ENCODE measurements around the gene IKBKE.

IKBKE gene

DNA sequence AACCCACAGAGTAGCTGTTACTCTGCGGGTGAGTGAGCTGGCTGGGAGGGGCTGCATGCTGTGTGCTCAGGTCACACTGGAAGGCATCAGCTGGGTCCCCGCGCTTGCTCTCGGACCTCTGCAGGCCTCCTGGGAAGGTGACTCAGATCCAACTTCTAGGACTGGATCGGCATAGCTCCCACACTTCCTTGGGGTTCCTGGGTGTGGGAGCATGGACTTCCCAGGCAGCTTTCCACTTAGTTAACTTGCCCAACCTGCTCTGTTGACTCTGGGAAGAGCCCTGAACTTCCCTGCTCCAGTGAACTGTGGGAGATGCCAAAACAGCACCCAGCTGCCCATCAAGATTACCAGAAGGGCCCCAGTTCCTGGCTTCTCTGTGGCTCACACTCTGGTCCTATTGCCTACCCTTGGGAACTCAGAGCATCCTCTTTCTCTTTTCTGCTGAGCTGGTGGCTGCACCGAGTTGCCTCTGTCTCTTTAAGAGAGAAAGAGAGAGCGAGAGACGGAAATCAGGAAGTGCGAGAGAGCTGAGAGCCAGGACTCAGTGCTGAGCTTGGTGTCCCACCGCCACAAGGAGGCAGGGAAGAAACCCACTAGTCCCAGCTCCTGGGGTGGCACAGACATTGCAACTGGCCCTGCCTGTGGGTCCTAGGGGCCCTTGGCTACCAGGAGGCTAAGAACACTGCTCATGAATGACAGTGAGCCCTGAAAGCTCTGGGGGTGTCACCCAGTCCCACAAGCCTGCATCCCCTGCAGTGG lies at the start of gene IKBKE:
Gene IKBKE, plus strand, starts transcription at position 544 of the 759 bp plus-strand sequence. CDS start 2,752 bp downstream, outside the sequence.
- no peak for TF ChIP-seq GATA1 (IDR thresholded peaks at IDR 0.05; ENCODE audit: low read depth, low read length)
- no peak for TF ChIP-seq POLR2A (IDR thresholded peaks at IDR 0.05; ENCODE audit: low read length)
- peak; percentile 17 to 18 for DNase-seq

DNA sequence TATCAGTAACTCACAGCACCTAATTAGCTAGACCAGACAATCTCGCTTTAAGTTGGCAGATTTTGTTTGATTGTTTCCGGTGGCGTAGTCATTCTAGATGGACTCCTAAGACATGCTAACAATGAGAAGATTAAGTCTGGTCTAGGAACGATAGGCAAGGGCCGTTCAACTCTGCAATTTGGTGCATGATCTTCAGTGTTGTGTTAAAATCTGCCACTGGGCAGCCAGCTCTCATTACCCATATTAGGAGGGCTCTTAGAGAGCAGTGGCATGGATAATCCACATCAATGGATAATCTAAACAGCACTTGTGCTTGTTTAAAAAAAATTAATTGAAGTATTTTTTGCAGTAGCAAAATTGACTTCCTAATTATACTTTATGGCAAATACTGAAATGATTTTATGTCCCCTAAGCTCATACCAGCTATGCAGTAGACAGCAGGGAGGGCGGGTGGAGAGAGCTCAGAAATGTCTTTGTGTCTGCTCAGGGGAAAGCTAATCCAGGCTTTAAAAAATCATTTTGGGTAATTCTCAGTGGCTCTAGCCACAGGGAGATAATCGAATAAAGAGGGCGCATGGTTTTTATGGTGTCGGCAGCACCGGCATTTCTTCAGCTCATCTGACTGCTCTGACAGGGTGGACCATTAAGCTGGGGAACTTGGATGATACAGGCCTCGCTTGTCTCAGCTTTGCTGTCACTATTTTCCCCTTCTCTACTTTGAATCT lies 48.5 kb upstream of the IKBKE start:
- TF ChIP-seq POLR2A (IDR thresholded peaks at IDR 0.05; ENCODE audit: low read length) (no peak), GATA1 (IDR thresholded peaks at IDR 0.05; ENCODE audit: low read depth, low read length) (no peak)
- DNase-seq, result no peak

DNA sequence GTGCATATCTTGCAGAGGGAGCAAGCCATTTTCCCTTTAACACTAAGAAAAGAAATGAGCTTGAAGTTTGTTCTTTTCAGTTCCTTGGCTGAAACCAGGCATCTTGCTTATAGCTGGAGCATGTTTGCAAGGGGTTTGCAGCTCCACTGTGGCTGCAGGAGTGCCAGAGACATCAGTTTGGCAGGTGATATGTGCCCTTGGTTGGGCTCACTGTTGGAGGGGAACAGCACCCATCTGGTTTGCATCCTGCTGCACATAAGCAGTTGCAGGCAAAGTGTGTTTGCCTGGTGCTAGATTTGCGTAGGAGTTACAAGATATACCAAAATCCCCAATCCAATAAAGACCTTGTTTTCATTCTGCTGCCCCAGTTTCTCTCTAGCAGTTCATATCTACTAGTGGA lies 47.8 kb upstream of the IKBKE start:
- TF ChIP-seq POLR2A (IDR thresholded peaks at IDR 0.05; ENCODE audit: low read length) (no peak), GATA1 (IDR thresholded peaks at IDR 0.05; ENCODE audit: low read depth, low read length) (no peak)
- DNase-seq, result no peak

DNA sequence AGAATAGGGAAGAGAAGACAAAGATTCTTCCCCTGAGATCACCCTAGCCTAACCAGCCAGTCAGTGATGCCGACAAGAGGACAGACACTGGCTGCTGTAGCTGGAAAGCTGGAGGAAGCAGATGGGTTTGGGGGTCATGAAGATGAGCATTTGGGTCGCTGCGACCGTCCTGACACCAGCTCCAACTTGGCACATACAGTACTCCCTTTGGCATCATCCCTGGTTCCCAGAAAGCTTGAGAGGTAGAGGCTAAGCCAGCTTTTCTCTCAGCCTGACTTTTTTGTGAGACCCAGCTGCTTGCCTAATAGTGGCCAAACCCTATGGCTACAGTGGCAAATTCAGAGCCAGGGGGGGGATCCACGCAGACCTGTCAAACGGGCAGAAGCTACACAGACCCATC lies 43.0 kb upstream of the IKBKE start:
- DNase-seq, result no peak
- no peak for TF ChIP-seq POLR2A (IDR thresholded peaks at IDR 0.05; ENCODE audit: low read length)
- no peak for TF ChIP-seq GATA1 (IDR thresholded peaks at IDR 0.05; ENCODE audit: low read depth, low read length)

DNA sequence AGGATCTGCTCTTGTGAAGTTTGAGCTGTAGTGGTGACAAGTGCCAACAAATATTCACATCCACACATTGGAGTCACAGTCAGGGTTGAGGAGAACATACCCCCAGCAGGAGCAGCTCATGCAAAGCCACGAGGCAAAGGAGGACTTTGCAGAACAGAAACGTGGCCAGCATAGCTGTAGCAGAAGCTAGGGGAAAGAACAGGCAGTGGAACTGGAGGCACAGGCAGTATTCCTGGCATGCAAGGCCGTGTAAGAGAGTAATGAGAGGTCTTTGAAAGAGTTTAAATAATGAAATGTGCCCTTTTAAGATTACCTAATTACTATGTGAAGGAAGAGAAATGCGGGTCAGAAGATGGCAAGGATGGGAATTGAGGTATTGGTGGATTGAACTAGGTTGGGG lies 40.9 kb upstream of the IKBKE start:
- TF ChIP-seq POLR2A (IDR thresholded peaks at IDR 0.05; ENCODE audit: low read length), result no peak
- TF ChIP-seq GATA1 (IDR thresholded peaks at IDR 0.05; ENCODE audit: low read depth, low read length), result no peak
- no peak for DNase-seq

DNA sequence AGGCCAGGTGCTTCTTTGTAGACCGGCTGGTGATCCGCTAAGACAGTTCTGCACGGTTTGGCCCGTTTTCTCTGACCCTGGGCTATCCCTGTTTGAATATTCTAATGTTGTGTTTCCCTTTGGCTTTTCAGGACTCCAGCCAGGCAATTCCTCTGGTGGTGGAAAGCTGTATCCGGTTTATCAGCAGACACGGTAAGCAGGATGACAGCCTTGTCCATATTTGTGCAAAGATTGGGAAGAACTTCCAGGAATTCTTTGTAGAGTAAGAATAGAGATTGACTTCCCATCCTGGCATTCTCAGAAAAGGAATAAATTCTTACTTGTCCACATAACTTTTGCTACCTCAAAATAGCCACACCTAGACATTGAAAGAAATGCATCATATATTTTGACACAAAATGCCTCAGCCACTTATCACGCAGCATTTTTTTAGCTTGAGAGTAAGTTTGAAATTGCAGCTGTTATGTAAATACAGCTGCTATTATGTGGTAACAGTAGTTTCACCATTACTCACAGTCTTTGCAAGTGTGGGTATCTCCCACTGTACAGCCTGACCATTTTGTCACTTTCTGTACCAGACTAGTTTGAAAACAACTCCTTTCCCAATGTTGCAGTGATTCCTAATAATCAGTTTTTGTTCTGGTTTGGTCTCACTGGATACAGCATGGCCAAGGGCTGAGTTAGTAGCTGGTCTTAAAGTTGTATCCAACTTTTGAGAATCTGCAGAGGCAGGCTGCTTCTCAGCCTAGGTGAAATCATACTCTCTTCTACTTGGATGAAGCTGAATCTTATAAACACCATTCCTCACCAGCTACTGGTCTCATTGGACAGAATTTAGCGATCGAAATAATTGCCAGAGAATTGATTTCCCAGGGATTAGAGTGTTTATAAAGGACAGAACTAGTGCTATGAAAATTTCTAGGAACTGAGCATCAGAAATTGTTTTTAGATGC lies 40.0 kb upstream of the IKBKE start:
- no peak for DNase-seq
- TF ChIP-seq POLR2A (IDR thresholded peaks at IDR 0.05; ENCODE audit: low read length), result no peak
- TF ChIP-seq GATA1 (IDR thresholded peaks at IDR 0.05; ENCODE audit: low read depth, low read length), result no peak

DNA sequence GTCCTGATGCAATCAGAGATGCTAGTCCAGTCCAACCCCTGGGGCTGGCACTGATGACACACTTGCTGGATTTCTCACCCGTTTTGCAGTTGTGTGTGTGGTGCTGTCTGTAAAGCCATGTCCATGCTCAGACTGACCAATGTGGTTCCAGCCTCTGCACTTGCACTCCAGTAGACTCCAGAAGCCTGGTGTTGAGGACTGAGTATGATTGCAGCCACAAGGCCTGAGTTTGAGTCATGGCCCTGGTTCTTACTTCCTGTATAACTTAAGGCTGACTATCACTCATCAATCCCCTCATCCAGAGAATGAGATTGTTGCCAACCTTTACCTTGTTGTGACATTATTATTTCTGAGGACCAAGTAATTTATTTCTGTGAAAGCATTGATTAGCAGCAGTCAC lies 34.8 kb upstream of the IKBKE start:
- no peak for DNase-seq

DNA sequence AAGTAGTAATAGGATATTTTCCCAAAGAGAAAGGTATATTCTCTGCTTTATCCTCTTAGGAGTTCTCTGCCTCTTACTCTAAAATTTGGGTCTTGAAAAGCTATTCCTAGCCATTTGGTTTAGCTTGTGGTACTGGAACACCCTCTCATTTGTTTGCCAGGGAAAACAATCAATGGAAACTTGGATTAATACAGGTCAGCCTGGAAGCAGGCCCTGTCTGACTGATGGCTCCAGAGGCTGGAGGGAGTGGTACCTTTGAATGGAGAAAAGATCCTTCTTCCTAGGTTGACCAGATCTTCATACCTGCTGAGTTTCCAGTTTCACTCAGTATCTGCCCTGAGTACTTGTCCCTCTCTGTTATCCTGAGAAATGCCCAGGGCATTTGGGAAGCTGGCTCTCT lies 31.7 kb upstream of the IKBKE start:
- no peak for DNase-seq
- no peak for TF ChIP-seq GATA1 (IDR thresholded peaks at IDR 0.05; ENCODE audit: low read depth, low read length)
- TF ChIP-seq POLR2A (IDR thresholded peaks at IDR 0.05; ENCODE audit: low read length), result no peak

More for the DNA sequence above, 34.8 kb upstream of the IKBKE start:
- TF ChIP-seq POLR2A (IDR thresholded peaks at IDR 0.05; ENCODE audit: low read length) (no peak), GATA1 (IDR thresholded peaks at IDR 0.05; ENCODE audit: low read depth, low read length) (no peak)

DNA sequence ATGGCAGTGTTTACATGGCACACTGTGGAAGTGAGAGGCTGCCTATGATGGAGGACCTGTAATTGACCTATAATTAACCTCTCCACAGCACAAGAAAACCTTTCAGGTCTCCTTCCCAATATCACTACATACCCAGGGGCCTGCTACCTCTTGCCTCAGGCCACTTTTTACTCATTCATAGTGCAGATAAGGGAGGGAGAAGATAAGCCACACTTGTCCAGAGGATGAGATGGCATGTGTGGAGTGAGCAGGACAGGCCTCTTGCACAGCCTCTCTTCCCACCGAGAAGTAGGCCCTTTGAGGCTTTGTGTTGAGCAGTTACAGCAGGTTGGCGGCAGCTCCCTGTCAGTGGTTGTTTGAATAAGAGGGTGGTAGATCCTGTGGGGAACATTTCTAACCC lies 31.1 kb upstream of the IKBKE start:
- DNase-seq, result peak; percentile 69 to 84
- TF ChIP-seq GATA1 (IDR thresholded peaks at IDR 0.05; ENCODE audit: low read depth, low read length) (peak; percentile 18), POLR2A (IDR thresholded peaks at IDR 0.05; ENCODE audit: low read length) (no peak)

DNA sequence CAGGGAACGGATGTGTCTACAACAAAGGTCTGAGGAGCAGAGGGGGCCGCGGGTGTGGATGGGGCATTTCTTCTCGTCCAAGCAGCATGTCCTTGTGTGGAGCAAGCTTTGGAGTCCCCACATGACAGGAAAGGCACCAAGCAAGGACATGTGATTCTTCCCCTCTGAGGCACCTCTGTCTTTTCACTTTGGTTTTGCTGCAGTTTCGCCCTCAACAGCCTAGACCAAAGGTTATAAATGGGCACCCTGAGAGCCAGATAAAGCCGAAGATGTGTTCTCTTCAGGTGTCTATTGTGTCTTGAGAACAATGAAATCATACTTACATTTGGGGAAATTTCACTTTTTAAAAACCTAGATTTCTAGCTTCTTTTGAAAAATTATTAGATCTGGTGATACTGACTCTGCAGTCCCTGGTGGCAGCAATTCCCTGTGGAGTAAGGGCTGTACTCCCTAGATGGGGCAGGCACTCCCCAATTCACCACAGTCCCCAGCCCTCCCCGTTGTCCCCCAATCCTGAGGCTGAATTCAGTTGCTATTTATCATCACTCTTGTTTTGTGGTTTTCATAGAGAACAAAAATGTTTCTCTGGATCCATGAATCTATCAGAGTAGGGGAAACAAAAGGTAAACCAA lies 28.8 kb upstream of the IKBKE start:
- DNase-seq, result no peak
- TF ChIP-seq GATA1 (IDR thresholded peaks at IDR 0.05; ENCODE audit: low read depth, low read length) (no peak), POLR2A (IDR thresholded peaks at IDR 0.05; ENCODE audit: low read length) (no peak)

DNA sequence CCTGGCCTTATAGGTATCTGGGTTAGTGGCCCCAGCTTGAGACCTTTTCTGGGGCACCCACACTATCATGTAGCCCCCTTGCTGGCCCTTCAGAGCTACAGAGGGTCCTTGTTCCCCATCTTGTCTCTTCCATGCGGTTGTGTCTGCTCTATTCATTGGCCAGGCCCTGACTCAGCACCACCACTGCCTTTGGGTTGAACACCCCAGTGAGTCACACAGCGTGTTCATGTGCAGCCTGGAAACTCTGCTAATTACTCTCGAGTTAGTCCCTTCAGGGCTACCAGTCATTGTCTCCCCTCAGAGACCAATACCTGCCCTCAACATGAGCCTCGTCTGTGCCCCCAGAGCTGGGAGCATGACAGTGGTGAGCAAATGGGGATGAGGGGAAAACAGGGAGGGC lies 28.2 kb upstream of the IKBKE start:
- DNase-seq, result peak in 1 of 2 experiments; percentile 22

DNA sequence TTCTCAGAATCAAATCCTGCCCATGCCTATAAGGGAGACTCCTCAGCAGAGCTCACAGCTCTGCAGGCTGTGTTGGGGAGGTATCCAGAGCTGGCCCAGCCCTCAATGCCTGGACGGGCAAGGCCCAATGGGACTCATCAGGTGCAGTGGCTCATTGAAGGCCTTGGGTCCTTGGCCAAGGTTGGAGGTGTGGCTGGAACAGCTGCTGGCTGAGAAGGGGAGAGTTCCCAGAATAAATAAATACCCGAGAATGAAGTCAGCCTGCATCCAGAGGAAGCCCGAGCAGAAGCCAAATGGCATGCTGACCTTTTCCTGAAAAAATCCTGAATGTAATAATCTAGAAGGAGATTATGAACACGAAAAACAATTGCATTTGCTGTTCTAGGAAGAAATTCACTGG lies 25.2 kb upstream of the IKBKE start:
- no peak for TF ChIP-seq GATA1 (IDR thresholded peaks at IDR 0.05; ENCODE audit: low read depth, low read length)
- TF ChIP-seq POLR2A (IDR thresholded peaks at IDR 0.05; ENCODE audit: low read length), result no peak

More for the DNA sequence above, 28.2 kb upstream of the IKBKE start:
- TF ChIP-seq POLR2A (IDR thresholded peaks at IDR 0.05; ENCODE audit: low read length), result no peak
- no peak for TF ChIP-seq GATA1 (IDR thresholded peaks at IDR 0.05; ENCODE audit: low read depth, low read length)

DNA sequence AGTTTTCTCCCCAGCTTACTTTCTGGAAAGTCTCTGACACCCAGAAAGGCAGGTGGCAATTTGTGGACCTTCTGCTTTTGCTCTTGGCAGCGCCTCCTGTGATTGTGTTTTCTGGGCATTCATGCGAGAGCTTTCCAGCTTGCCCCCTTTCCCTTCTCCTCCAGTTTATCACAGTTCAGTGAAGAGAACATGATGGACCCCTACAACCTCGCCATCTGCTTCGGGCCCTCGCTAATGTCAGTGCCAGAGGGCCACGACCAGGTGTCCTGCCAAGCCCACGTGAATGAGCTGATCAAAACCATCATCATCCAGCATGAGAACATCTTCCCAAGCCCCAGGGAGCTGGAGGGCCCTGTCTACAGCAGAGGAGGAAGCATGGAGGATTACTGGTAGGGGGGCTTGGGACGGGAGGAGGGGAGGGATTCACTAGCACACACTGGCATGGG lies 24.3 kb upstream of the IKBKE start:
- no peak for DNase-seq
- TF ChIP-seq POLR2A (IDR thresholded peaks at IDR 0.05; ENCODE audit: low read length), result no peak
- no peak for TF ChIP-seq GATA1 (IDR thresholded peaks at IDR 0.05; ENCODE audit: low read depth, low read length)

More for the DNA sequence above, 25.2 kb upstream of the IKBKE start:
- DNase-seq, result no peak
